Liver (tissue), 9 donors: ENCODE measurements around the gene MTSS2. TPM values are rescaled to one million over a fixed set of nuclear protein-coding genes. Genes with fewer than 3 reads are reported as not detected.

Source experiments
- DNase-seq: peaks from one replicate; pipeline ENCODE4 v3.0.0-alpha.2; 2017; ENCODE audit warnings: low spot score
- H3K27ac ChIP-seq, 2 donors: one replicate each; pipeline ENCODE4 v1.7.0; 2013; ENCODE audit warnings: inconsistent platforms in 2 of 2, low read length in 2 of 2, control low read depth in 1 of 2, low read depth in 1 of 2, mild to moderate bottlenecking in 1 of 2
- H3K27me3 ChIP-seq, 4 donors: one replicate each; pipeline versions ENCODE4 v1.6.1 to v1.7.0; 2013; ENCODE audit warnings: low read length in 3 of 4, inconsistent platforms in 1 of 4, mild to moderate bottlenecking in 1 of 4, moderate library complexity in 1 of 4; ENCODE audit not compliant: control insufficient read depth in 4 of 4, insufficient read depth in 4 of 4
- H3K36me3 ChIP-seq, 4 donors: one replicate each; pipeline versions ENCODE4 v1.6.1 to v1.7.0; 2013; ENCODE audit warnings: low read length in 3 of 4, mild to moderate bottlenecking in 3 of 4, low read depth in 1 of 4, moderate library complexity in 1 of 4; ENCODE audit not compliant: control insufficient read depth in 4 of 4, insufficient read depth in 3 of 4
- H3K4me1 ChIP-seq, 4 donors: one replicate each; pipeline versions ENCODE4 v1.6.1 to v1.7.0; 2013; ENCODE audit warnings: low read length in 3 of 4, mild to moderate bottlenecking in 3 of 4, moderate library complexity in 1 of 4; ENCODE audit not compliant: control insufficient read depth in 4 of 4, insufficient read depth in 4 of 4
- H3K4me3 ChIP-seq, 3 donors: one replicate each; pipeline versions ENCODE4 v1.6.1 to v1.7.0; 2013; ENCODE audit warnings: low read length in 3 of 3, control low read depth in 1 of 3, low read depth in 1 of 3, mild to moderate bottlenecking in 1 of 3
- H3K9ac ChIP-seq, 2 donors: one replicate each; pipeline ENCODE4 v1.7.0; 2013; ENCODE audit warnings: low read length in 2 of 2, mild to moderate bottlenecking in 2 of 2, moderate library complexity in 2 of 2, control low read depth in 1 of 2, low read depth in 1 of 2
- H3K9me3 ChIP-seq, 4 donors: one replicate each; pipeline versions ENCODE4 v1.6.1 to v1.7.0; 2013; ENCODE audit warnings: low read length in 3 of 4; ENCODE audit not compliant: control insufficient read depth in 4 of 4
- FOXA1 ChIP-seq: IDR thresholded peaks from 2 replicates; pipeline ENCODE4 v1.6.1; 2016; ENCODE audit warnings: antibody characterized with exemption
- FOXA2 ChIP-seq: IDR thresholded peaks from 2 replicates; pipeline ENCODE4 v1.6.1; 2016; ENCODE audit warnings: antibody characterized with exemption
- HNF4A ChIP-seq, 2 donors: conservative IDR thresholded peaks; 2 replicates each; pipeline ENCODE4 v1.6.1; 2016; ENCODE audit warnings: antibody characterized with exemption in 2 of 2, mild to moderate bottlenecking in 2 of 2
- JUND ChIP-seq, 2 donors: IDR thresholded peaks; 2 replicates each; pipeline ENCODE4 v1.6.1; 2016; ENCODE audit warnings: antibody characterized with exemption in 2 of 2
- NR2F2 ChIP-seq: IDR thresholded peaks from 2 replicates; pipeline ENCODE4 v1.6.1; 2016; ENCODE audit warnings: antibody characterized with exemption
- RXRA ChIP-seq, 2 donors: IDR thresholded peaks; 2 replicates each; pipeline ENCODE4 v1.6.1; 2017 to 2018; ENCODE audit warnings: antibody characterized with exemption in 2 of 2, mild to moderate bottlenecking in 1 of 2
- SP1 ChIP-seq: IDR thresholded peaks from 2 replicates; pipeline ENCODE4 v1.6.1; 2018; ENCODE audit warnings: antibody characterized with exemption, mild to moderate bottlenecking
- TAF1 ChIP-seq: conservative IDR thresholded peaks from 2 replicates; pipeline ENCODE4 v1.6.1; 2016; ENCODE audit warnings: antibody characterized with exemption, mild to moderate bottlenecking
- WGBS: extraction: QIAGEN DNeasy Blood & Tissue Kit; methylation state at CpG from one replicate; pipeline ENCODE4 v1.1.7; 2013; 5-methylcytosine and 5-hydroxymethylcytosine counted together
- polyA plus RNA-seq, 2 donors: library from polyadenylated mRNA; stranded (reverse) in 1 of 2; unstranded in 1 of 2; fragments of 200-250 nt in 1 of 2; fragments of >200 nt in 1 of 2; fragmentation: Nextera tagmentation in 1 of 2; extraction: Ambion mirVana in 1 of 2; gene quantifications; one replicate each; pipeline versions ENCODE4 v1.2.1 to v1.2.3, GENCODE V29; 2013 to 2015
- total RNA-seq, 2 donors: library from RNA; depleted of rRNA; stranded (reverse); fragments of >200 nt; gene quantifications; one replicate each; pipeline ENCODE4 v1.2.3, GENCODE V29; 2014
- TF ChIP-seq, protein P1 (sequence below): IDR thresholded peaks from 2 replicates; pipeline ENCODE4 v1.6.1; 2016; ENCODE audit warnings: antibody characterized with exemption
- TF ChIP-seq, protein P2 (sequence below): IDR thresholded peaks from 2 replicates; pipeline ENCODE4 v1.6.1; 2016; ENCODE audit warnings: antibody characterized with exemption, mild to moderate bottlenecking
- TF ChIP-seq, protein P3 (sequence below): fragments of 150-350 bp; IDR thresholded peaks from 2 replicates; pipeline ENCODE4 v1.5.1; 2017; ENCODE audit warnings: improper control_type of control experiment, low read depth, low read length; ENCODE audit not compliant: missing input control
- donor health status: healthy.
- donor health status: healthy.
- donor health status: healthy.
- donor health status: healthy.
- donor health status: healthy.

Gene MTSS2
- total and polyA plus RNA-seq, 4 donors, result 3.8 to 95.7 (median 35.9) TPM

DNA sequence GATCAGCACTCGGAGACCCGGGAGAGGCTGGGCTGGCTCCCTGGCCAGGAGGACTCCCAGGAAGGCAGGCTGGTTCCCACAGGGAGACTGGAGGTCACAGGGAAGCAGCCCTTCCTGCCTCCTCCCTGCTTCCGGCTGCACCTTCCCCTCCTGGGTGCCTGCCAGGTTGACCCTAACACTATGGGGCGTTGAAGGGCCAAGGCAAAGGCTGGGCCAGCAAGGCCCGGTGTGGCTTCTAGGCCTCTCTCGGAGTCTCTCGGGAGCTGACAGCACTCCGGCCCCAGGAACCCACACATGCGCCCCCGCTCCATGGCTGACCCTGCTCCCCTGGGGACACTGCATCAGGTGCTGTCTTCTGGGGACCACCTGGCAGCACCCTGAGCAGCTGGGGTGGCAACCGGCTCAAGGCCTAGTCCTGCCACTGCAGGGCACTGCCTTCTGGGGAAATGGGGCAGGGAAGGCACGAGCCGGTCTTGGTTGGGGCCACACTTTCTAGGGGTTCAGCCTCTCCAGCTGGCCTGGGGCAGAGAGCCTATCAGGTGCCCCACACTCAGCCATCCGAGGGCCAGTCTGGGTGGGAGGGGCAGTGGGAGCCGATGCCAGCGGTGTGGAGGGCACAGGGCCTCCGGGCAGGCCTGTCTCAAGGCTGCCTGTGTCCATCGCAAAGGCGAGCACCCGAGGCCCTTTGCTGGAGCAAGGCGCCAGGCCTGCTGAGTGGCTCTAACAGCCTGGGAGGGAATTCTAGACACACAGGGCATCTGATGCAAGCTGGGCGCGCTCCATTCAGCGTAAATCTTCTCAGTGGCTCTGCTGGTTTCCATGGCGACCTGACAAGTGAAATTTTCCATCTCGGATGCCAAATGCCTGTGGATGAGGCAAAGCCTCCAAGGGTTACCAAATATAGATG, 5.6 kb upstream of the MTSS2 start:
- Histone ChIP-seq H3K9me3 (no peaks in the 10 kb centered on the region), H3K27me3 (no peaks in the 10 kb centered on the region), H3K9ac (no peak overlapping the region), H3K4me1 (peaks cover 9 to 31% (median 13%) of the 10 kb centered on the region in 4 donors), H3K27ac (peak overlapping the region; percentile 48 to 62), H3K4me3 (no peak overlapping the region), H3K36me3 (peaks cover 0 to 2% (median 0%) of the 10 kb centered on the region in 4 donors)
- DNase-seq, result no peak
- 86% methylated on average over 26 of the region's 26 CpGs for WGBS
- TF ChIP-seq JUND (IDR thresholded peaks at IDR 0.05), result no peak
- no peak for TF ChIP-seq FOXA1
- peak; percentile 10 for TF ChIP-seq SP1
- TF ChIP-seq TAF1, result no peak
- peak; percentile 44 for TF ChIP-seq NR2F2
- no peak for TF ChIP-seq HNF4A (conservative IDR thresholded peaks at IDR 0.05)

DNA sequence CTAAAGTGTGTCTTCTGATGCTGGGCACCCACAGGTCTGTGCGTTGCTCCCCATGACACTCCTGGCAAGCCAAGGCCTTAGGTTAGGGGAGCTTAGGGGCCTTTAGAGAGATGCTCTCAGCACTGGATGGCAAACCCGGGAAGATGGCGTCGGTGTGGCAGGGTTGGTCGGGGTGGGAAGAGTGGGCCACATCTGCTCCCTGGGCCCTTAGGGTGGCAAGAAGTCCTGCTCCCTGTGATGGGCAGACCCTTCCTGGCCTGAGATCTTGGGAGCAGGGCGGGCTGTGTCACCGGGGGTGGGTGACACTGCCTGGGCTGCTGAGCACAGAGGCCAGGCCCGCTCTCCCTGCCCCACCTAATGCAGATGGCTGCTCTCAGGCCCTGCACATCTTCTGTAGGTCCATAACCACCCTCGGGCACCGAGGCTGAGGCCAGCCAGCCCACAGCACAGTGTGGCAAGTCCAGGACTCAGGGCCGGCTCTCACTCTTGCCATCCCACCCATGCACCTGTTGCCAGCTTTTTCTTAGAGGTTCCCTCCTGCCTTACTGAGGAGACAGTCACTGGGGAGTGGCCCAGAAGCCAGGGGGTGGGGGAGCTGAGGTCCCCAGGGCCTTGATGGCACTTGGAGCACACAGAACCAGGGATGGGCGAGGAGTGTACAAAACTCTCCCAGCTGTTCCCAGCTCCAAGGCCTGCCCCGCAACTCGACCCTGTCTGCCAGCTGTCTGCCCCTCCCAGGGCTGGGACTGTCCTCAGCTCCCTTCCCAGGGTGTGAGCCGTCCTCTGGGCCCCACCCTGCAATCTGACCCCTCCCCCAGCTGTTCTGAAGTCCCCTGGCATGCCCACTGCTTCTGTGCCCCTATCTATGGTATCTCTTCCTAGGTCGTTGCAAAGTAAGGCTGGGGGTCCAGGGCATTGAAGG, 4.4 kb upstream of the MTSS2 start:
- no peak for DNase-seq
- no peak for TF ChIP-seq TAF1
- TF ChIP-seq FOXA2, result no peak
- TF ChIP-seq, protein P1, sequence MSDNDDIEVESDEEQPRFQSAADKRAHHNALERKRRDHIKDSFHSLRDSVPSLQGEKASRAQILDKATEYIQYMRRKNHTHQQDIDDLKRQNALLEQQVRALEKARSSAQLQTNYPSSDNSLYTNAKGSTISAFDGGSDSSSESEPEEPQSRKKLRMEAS, result no peak
- TF ChIP-seq HNF4A (conservative IDR thresholded peaks at IDR 0.05), result no peak
- TF ChIP-seq NR2F2, result no peak
- TF ChIP-seq, protein P2, sequence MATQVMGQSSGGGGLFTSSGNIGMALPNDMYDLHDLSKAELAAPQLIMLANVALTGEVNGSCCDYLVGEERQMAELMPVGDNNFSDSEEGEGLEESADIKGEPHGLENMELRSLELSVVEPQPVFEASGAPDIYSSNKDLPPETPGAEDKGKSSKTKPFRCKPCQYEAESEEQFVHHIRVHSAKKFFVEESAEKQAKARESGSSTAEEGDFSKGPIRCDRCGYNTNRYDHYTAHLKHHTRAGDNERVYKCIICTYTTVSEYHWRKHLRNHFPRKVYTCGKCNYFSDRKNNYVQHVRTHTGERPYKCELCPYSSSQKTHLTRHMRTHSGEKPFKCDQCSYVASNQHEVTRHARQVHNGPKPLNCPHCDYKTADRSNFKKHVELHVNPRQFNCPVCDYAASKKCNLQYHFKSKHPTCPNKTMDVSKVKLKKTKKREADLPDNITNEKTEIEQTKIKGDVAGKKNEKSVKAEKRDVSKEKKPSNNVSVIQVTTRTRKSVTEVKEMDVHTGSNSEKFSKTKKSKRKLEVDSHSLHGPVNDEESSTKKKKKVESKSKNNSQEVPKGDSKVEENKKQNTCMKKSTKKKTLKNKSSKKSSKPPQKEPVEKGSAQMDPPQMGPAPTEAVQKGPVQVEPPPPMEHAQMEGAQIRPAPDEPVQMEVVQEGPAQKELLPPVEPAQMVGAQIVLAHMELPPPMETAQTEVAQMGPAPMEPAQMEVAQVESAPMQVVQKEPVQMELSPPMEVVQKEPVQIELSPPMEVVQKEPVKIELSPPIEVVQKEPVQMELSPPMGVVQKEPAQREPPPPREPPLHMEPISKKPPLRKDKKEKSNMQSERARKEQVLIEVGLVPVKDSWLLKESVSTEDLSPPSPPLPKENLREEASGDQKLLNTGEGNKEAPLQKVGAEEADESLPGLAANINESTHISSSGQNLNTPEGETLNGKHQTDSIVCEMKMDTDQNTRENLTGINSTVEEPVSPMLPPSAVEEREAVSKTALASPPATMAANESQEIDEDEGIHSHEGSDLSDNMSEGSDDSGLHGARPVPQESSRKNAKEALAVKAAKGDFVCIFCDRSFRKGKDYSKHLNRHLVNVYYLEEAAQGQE, result no peak
- no peak for TF ChIP-seq SP1
- TF ChIP-seq RXRA (IDR thresholded peaks at IDR 0.05), result no peak
- TF ChIP-seq JUND (IDR thresholded peaks at IDR 0.05), result no peak
- TF ChIP-seq, protein P3, sequence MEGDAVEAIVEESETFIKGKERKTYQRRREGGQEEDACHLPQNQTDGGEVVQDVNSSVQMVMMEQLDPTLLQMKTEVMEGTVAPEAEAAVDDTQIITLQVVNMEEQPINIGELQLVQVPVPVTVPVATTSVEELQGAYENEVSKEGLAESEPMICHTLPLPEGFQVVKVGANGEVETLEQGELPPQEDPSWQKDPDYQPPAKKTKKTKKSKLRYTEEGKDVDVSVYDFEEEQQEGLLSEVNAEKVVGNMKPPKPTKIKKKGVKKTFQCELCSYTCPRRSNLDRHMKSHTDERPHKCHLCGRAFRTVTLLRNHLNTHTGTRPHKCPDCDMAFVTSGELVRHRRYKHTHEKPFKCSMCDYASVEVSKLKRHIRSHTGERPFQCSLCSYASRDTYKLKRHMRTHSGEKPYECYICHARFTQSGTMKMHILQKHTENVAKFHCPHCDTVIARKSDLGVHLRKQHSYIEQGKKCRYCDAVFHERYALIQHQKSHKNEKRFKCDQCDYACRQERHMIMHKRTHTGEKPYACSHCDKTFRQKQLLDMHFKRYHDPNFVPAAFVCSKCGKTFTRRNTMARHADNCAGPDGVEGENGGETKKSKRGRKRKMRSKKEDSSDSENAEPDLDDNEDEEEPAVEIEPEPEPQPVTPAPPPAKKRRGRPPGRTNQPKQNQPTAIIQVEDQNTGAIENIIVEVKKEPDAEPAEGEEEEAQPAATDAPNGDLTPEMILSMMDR, result no peak
- Histone ChIP-seq H3K27ac (peak overlapping the region in 1 of 2 donors; percentile 62), H3K27me3 (no peaks in the 10 kb centered on the region), H3K9ac (no peak overlapping the region), H3K4me3 (no peak overlapping the region), H3K36me3 (peaks cover 0 to 2% (median 0%) of the 10 kb centered on the region in 4 donors), H3K9me3 (no peaks in the 10 kb centered on the region), H3K4me1 (peaks cover 3 to 28% (median 10%) of the 10 kb centered on the region in 4 donors)
- 88% methylated on average over 16 of the region's 16 CpGs for WGBS
